Activated T-cell treated with anti-CD3 and anti-CD28 coated beads, Interleukin-2, amount 50 U/mL, for 72 hours (primary cell): ENCODE data around the gene IGSF9B. TPM values are rescaled to one million over a fixed set of nuclear protein-coding genes. Genes with fewer than 3 reads are reported as not detected.

ENCODE experiments used
- ATAC-seq, 2 donors: fragments of 150-1000 bp; cut with Tn5 transposase; replicated peaks in 1 of 2; 2 replicates each; pipeline ENCODE4 v1.10.0; 2021; ENCODE audit warnings: moderate library complexity in 2 of 2, mild to moderate bottlenecking in 1 of 2
- DNase-seq, 2 donors: peaks; one replicate each; pipeline ENCODE4 v3.0.0; 2021 to 2022; ENCODE audit warnings: mixed read lengths in 1 of 2
- H3K27ac Mint-ChIP-seq: one replicate; pipeline ENCODE4 v1.8.0; 2022; ENCODE audit warnings: mild to moderate bottlenecking, moderate library complexity, mixed read lengths
- H3K27me3 Mint-ChIP-seq: one replicate; pipeline ENCODE4 v1.8.0; 2022; ENCODE audit warnings: low read depth, mixed read lengths
- H3K36me3 Mint-ChIP-seq, 2 donors: one replicate each; pipeline ENCODE4 v1.8.0; 2022; ENCODE audit warnings: mixed read lengths in 2 of 2, mild to moderate bottlenecking in 1 of 2; ENCODE audit not compliant: insufficient read depth in 2 of 2
- H3K4me1 Mint-ChIP-seq: one replicate; pipeline ENCODE4 v1.8.0; 2022; ENCODE audit warnings: low read depth, mixed read lengths
- H3K4me3 Mint-ChIP-seq, 2 donors: one replicate each; pipeline ENCODE4 v1.8.0; 2022; ENCODE audit warnings: mild to moderate bottlenecking in 2 of 2, mixed read lengths in 2 of 2, moderate library complexity in 2 of 2
- H3K9me3 Mint-ChIP-seq, 2 donors: one replicate each; pipeline ENCODE4 v1.8.0; 2022; ENCODE audit warnings: mixed read lengths in 2 of 2
- total RNA-seq, 2 donors: library from RNA; stranded (reverse); gene quantifications; one replicate each; pipeline ENCODE4 v1.2.3, GENCODE V29; 2022

Gene IGSF9B
- total RNA-seq, 2 donors from 2014 or later, result 81.8 to 87.0 TPM

GRCh38 chr11:133901999-133902398 is 54.8 kb downstream of the IGSF9B start:
- no peak for ATAC-seq

GRCh38 chr11:133901316-133901715 is 55.5 kb downstream of the IGSF9B start:
- Mint-ChIP-seq H3K4me3 (no peak overlapping the region), H3K27ac (no peak overlapping the region), H3K4me1 (no peaks in the 10 kb centered on the region), H3K27me3 (no peaks in the 10 kb centered on the region), H3K9me3 (no peaks in the 10 kb centered on the region), H3K36me3 (peaks cover 0 to 4% of the 10 kb centered on the region in 2 donors)
- ATAC-seq, result no peak
- DNase-seq, result no peak

More at GRCh38 chr11:133901999-133902398, 54.8 kb downstream of the IGSF9B start:
- no peak overlapping the region for H3K4me3 Mint-ChIP-seq
- no peaks in the 10 kb centered on the region for H3K4me1 Mint-ChIP-seq
- H3K9me3 Mint-ChIP-seq, result no peaks in the 10 kb centered on the region
- DNase-seq, result no peak
- peaks cover 0 to 4% of the 10 kb centered on the region in 2 donors for H3K36me3 Mint-ChIP-seq
- H3K27me3 Mint-ChIP-seq, result no peaks in the 10 kb centered on the region
- no peak overlapping the region for H3K27ac Mint-ChIP-seq

- Mint-ChIP-seq H3K4me1 (no peaks in the 10 kb centered on the region), H3K36me3 (no peaks in the 10 kb centered on the region), H3K4me3 (no peak overlapping the region), H3K27me3 (no peaks in the 10 kb centered on the region), H3K27ac (no peak overlapping the region), H3K9me3 (no peaks in the 10 kb centered on the region)
- DNase-seq, result no peak
- ATAC-seq, result no peak
Observed at GRCh38 chr11:133900176-133901105, 56.3 kb downstream of the IGSF9B start.

GRCh38 chr11:133898770-133899115 is 58.0 kb downstream of the IGSF9B start:
- no peak for ATAC-seq
- H3K9me3 Mint-ChIP-seq, result no peaks in the 10 kb centered on the region
- no peak overlapping the region for H3K27ac Mint-ChIP-seq
- H3K4me3 Mint-ChIP-seq, result no peak overlapping the region
- no peak for DNase-seq
- H3K36me3 Mint-ChIP-seq, result no peaks in the 10 kb centered on the region
- no peaks in the 10 kb centered on the region for H3K27me3 Mint-ChIP-seq
- H3K4me1 Mint-ChIP-seq, result no peaks in the 10 kb centered on the region

- DNase-seq (no peak), ATAC-seq (no peak)
Observed at GRCh38 chr11:133898031-133898769, 58.6 kb downstream of the IGSF9B start.

GRCh38 chr11:133897331-133897650 is 59.5 kb downstream of the IGSF9B start:
- H3K4me1 Mint-ChIP-seq, result no peaks in the 10 kb centered on the region
- no peaks in the 10 kb centered on the region for H3K9me3 Mint-ChIP-seq
- no peak for ATAC-seq
- no peak overlapping the region for H3K27ac Mint-ChIP-seq
- H3K36me3 Mint-ChIP-seq, result no peaks in the 10 kb centered on the region
- H3K27me3 Mint-ChIP-seq, result peaks cover 6% of the 10 kb centered on the region
- no peak overlapping the region for H3K4me3 Mint-ChIP-seq
- DNase-seq, result no peak

More at GRCh38 chr11:133898031-133898769, 58.6 kb downstream of the IGSF9B start:
- Mint-ChIP-seq H3K4me3 (no peak overlapping the region), H3K9me3 (no peaks in the 10 kb centered on the region), H3K27ac (no peak overlapping the region), H3K27me3 (no peaks in the 10 kb centered on the region), H3K4me1 (no peaks in the 10 kb centered on the region), H3K36me3 (no peaks in the 10 kb centered on the region)

GRCh38 chr11:133896642-133897330 is 60.0 kb downstream of the IGSF9B start:
- Mint-ChIP-seq H3K4me1 (no peaks in the 10 kb centered on the region), H3K36me3 (no peaks in the 10 kb centered on the region), H3K4me3 (no peak overlapping the region), H3K9me3 (no peaks in the 10 kb centered on the region), H3K27me3 (peaks cover 11% of the 10 kb centered on the region), H3K27ac (no peak overlapping the region)
- no peak for ATAC-seq
- no peak for DNase-seq

GRCh38 chr11:133896028-133896427 is 60.7 kb downstream of the IGSF9B start:
- Mint-ChIP-seq H3K27me3 (peaks cover 12% of the 10 kb centered on the region), H3K4me1 (no peaks in the 10 kb centered on the region), H3K9me3 (no peaks in the 10 kb centered on the region), H3K4me3 (no peak overlapping the region), H3K36me3 (no peaks in the 10 kb centered on the region), H3K27ac (no peak overlapping the region)
- DNase-seq (no peak), ATAC-seq (peak; percentile 42 to 50)

- no peak overlapping the region for H3K27ac Mint-ChIP-seq
- DNase-seq (no peak), ATAC-seq (no peak)
- no peak overlapping the region for H3K4me3 Mint-ChIP-seq
- H3K27me3 Mint-ChIP-seq, result peaks cover 16% of the 10 kb centered on the region
- no peaks in the 10 kb centered on the region for H3K36me3 Mint-ChIP-seq
- H3K4me1 Mint-ChIP-seq, result no peaks in the 10 kb centered on the region
- no peaks in the 10 kb centered on the region for H3K9me3 Mint-ChIP-seq
Observed at GRCh38 chr11:133895551-133895950, 61.2 kb downstream of the IGSF9B start.

- DNase-seq (no peak), ATAC-seq (no peak)
- peaks cover 21% of the 10 kb centered on the region for H3K27me3 Mint-ChIP-seq
- H3K27ac Mint-ChIP-seq, result no peak overlapping the region
- no peaks in the 10 kb centered on the region for H3K36me3 Mint-ChIP-seq
- H3K9me3 Mint-ChIP-seq, result no peaks in the 10 kb centered on the region
- no peak overlapping the region for H3K4me3 Mint-ChIP-seq
- H3K4me1 Mint-ChIP-seq, result no peaks in the 10 kb centered on the region
Observed at GRCh38 chr11:133895061-133895479, 61.7 kb downstream of the IGSF9B start.

GRCh38 chr11:133893381-133893780 is 63.4 kb downstream of the IGSF9B start:
- no peaks in the 10 kb centered on the region for H3K36me3 Mint-ChIP-seq
- no peak overlapping the region for H3K4me3 Mint-ChIP-seq
- H3K27me3 Mint-ChIP-seq, result peaks cover 25% of the 10 kb centered on the region
- ATAC-seq (no peak), DNase-seq (no peak)
- H3K9me3 Mint-ChIP-seq, result no peaks in the 10 kb centered on the region
- no peaks in the 10 kb centered on the region for H3K4me1 Mint-ChIP-seq
- no peak overlapping the region for H3K27ac Mint-ChIP-seq

- H3K9me3 Mint-ChIP-seq, result no peaks in the 10 kb centered on the region
- DNase-seq (no peak), ATAC-seq (no peak)
- no peak overlapping the region for H3K4me3 Mint-ChIP-seq
- H3K4me1 Mint-ChIP-seq, result no peaks in the 10 kb centered on the region
- no peak overlapping the region for H3K27ac Mint-ChIP-seq
- no peaks in the 10 kb centered on the region for H3K36me3 Mint-ChIP-seq
- H3K27me3 Mint-ChIP-seq, result peaks cover 29% of the 10 kb centered on the region
Observed at GRCh38 chr11:133892584-133893380, 64.0 kb downstream of the IGSF9B start.
